HG02678 (cell line): ENCODE data around the gene CUEDC1.

Experiments
- ATAC-seq: cut with Tn5 transposase; IDR thresholded peaks from one replicate; pipeline ENCODE4 v1.9.1; 2021; ENCODE audit warnings: mild to moderate bottlenecking, moderate library complexity; ENCODE audit not compliant: unreplicated experiment

CUEDC1 gene

DNA sequence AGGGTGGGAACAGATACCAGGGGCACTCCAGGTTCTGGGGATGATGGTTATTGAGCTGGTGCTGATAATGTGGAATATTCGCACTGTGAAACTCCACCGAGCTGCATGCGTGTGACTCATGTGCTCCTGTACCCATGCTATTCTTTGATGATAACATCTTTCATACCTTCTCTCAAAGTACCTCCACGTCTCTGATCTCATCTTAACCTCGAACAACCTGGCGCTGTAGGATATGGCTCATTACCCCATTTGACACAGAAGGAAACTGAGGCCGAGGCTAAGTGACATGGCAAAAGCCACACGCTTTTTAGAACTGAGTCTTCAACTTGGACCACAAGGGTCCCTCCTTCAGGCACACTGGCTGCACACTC lies 75.1 kb downstream of the CUEDC1 start:
- ATAC-seq = no peak

DNA sequence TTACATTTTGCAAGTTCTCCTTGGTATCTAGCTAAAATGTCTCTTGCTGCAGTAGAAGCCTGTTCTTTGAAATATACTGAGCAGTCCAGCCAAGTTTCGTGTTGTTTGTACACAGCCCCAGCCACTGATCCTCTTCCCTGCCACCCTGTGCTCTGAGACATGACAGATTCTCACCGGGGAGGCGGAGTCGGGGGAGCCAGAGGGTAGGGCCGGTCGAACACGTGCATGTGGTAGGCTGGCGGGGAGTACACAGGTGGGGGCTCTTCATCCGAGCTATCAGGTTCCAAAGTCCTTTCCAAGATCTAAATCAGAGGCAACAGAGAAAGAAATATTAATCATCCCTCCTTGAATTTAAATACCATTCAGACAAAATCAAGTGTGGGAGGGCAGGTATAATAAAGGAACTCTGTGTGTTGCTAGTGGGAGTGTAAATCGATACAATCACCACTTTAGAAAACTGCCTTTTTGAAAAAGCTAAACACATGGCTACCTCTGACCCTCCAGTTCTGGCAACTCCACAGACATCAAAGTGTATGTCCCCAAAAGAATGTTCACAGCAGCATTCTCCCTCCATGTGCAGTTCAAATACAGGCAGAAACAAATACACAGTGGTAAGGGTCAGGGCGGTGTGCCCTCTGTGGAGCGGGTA lies 75.7 kb downstream of the CUEDC1 start:
- ATAC-seq = no peak

DNA sequence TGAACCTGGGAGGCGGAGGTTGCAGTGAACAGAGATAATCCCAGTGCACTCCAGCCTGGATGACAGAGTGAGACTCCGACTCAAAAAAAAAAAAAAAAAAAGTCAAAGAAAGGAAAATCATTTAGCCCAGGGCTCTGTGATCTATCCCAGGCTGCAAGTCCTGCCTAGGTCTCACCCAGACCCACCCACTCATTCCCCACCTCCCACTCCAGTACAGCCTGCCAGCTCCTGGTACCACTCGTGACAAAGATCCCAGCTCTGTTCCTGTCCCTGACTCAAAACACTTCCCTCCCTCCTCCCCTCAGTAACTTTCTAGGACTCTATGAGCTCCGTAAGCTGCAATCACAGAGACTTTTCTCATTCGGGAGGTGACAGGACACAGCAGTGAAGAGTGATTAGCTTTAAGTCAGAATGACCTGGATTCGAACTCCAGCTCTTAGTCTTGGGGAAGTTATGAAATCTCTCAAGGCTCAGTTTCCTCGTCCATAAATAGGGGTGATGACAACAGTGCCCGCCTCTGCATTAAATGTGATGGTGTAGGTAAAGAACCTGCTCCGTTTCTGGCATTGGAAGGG lies 77.3 kb downstream of the CUEDC1 start:
- ATAC-seq = no peak

- ATAC-seq = no peak
These were observed 78.4 kb downstream of the CUEDC1 start for GRCh38 chr17:57876866-57877237.

DNA sequence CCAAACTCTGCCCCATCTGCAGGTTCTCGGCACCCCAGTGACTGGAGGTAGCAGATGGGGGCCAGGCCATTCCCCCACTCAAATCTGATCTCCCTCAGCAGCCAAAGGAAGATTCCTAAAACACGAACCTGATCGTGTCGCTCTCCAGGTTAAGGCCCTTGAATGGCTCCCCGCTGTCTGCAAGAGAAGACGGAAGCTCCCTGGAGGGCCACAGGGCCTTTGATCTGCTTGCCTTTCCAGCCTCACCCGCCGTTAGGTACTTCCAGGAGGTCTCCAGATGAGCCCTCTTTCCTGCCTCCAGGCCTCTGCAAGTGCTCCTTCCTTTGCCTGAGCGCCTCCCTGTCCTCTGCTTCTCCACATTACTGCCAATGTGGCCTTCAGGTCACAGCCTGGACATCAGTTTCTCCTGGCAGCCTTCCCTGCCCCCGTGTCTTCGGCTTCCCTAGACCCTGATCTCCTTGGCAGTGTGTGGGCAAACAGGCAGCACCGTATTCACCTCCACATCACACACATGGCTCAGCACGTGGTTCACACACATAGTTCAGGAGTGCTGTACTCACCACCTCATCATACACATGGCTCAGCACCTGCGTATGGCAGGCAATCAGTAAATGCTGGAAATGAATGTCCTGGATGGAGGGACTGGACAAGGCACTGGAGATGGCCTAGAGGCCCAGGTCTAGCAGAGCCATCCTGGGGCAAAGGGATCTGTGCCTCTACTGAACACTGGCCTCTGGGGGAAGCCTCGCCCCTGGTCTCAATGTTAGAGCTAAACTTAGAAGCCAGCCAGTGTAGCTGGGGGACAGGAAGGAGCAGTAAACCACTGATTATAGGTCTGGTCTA lies 79.0 kb downstream of the CUEDC1 start:
- no peak for ATAC-seq

- ATAC-seq = no peak
These were observed 79.8 kb downstream of the CUEDC1 start for GRCh38 chr17:57875290-57876022.

- ATAC-seq = no peak
These were observed 80.5 kb downstream of the CUEDC1 start for GRCh38 chr17:57874434-57875289.

DNA sequence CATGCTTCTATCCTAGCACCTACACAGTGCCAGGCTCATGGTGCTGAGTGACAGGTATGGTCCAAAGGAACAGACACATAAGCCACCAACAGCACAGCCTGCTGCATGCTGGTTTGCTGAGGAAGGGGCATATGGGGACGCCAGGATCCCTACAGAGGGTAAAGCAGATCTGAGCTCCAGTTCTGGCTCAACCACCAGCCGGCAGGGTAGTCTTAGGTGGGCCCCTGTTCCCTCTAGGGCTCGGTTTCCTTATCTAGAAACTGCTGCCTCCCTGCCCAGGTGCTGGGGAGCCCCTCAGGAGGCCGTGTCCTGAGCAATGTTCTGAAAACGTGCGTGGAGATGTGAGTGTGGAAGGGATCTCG lies 81.2 kb downstream of the CUEDC1 start:
- no peak for ATAC-seq

- no peak for ATAC-seq
These were observed 81.8 kb downstream of the CUEDC1 start for GRCh38 chr17:57873261-57874057.

DNA sequence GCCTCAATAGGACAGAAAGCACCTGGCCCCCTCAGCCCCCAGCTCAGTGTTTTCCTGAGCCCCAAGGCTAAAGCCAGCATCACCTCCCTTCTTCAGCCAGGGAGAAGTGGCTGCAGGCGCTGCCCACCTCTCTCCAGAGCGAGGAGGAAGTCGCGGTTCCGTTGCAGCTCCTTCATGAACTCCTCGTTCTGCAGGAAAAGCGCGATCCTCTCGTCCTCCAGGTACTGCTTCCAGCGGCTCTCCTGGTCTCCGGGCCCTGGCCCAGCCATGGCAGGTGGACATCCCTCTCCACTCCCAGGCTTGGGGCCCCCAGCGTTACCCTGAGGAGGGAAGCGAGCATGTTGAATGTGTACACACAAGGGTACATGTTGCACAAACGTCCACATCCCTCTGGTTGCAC lies 82.7 kb downstream of the CUEDC1 start:
- no peak for ATAC-seq

DNA sequence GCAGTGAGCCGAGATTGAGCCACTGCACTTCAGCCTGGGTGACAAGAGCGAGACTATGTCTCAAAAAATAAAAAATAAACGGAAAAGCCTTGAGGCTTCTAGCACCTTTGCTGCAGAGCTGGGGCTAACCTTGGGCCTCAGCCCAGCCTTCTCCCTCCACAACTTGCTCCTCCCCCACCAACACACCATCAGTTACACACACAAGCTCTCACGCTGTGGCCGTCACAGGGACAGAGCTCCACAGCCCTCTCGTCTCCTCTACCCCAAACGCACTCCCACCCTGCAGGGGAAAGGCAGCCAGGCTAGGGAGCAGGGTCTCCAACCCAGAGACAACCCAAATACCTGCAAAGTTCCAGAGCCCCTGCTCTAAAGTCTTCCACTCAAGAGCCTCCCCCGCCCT lies 83.3 kb downstream of the CUEDC1 start:
- ATAC-seq = no peak

DNA sequence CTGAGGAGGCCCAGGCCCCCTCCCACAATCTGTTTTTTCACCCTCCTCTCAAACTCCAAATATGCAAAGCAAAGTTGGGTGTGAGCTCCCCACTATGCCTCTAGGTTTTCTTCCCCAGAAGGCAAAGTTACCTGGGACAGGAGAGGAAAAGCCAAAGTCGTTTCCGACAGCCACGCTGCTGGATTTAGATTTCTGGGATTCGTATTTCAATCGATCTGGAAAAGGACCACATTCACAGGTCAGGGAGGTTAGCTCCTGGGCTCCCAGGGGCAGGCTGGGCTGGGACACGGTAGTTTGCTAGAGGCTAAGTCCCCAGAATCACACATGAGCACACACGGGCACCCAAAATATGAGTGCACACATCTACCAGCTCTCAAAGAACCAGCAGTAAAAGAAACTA lies 84.1 kb downstream of the CUEDC1 start:
- no peak for ATAC-seq

DNA sequence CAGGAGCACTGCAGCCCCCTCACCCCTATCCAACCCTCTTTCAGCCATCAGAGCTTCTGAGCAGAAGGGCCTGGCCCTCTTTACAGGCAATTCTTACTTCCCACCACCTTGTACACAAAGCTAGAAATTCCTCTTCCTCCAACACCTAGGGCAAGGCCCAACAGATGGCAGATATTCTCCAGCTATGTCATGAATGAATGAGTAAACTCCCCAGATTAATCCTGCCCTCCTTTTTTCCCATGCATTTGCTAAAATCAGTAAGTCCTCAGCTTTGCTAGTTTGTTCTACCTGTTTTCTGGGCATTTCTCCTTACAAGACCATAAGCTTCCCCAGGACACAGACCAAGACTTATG lies 85.0 kb downstream of the CUEDC1 start:
- ATAC-seq = no peak

DNA sequence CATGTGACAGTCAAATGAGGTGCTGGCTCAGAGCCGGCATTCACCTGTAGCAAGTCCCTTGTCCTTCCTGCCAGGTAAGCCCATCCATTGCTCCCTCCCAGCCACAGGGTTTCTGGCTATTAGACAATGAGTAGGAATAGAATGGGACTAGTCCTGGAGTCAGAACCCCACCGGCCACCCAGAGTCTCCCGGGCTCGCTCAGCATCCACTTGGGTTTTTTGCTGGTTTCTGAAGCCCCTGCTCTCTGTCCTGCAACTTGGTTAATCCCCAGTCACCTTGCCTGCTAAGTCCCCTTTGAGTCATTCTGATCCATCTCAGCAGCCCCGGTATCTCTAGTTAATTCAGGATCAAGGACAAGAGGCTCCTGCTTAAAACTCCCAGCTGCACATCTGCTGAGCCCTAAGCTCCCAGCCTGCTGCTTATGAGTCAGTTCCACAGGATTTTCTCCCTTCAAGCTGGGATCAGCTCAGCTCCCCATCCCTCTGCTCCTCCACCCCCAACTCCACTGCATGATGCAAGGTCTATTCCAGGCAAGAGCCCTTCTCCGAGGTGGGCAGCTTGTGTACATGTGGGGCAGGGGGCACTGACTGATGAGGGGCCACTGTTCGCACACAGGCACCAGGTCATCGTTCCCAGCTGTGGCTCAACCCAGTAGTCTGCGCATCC lies 85.5 kb downstream of the CUEDC1 start:
- no peak for ATAC-seq

DNA sequence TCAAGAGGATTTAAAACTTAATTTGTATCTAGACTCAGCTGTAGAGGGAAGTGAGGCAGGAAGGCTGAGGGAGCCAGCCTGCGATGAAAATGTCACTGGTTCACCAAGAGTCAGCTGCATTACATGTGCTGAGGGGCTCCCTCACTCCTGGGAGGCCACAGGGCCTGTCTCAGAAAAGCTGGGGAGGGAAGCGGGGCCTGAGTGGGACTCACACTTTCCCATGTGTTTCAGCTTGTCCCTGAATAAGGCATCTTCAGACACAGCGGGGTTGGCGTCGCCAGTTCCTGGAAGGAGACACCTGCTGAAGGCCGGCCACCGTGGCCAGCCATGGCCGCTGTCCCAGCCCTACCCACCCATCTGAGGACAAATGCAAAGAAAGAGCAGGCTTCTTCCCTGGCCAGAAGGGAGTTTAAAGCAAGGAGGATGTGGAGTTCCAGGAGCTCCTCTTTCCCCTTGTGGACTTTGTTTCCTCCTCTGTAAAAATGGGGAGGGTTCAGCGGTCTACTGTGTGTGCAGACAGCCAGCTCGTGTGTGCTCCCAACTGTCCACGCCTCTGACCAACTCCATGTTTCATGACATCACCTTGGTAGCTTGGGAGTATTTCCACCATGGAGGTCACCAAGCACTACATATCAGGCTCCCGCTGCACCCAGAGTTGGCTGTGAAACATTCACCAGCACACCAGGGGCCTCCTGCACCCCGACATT lies 86.1 kb downstream of the CUEDC1 start:
- no peak for ATAC-seq

DNA sequence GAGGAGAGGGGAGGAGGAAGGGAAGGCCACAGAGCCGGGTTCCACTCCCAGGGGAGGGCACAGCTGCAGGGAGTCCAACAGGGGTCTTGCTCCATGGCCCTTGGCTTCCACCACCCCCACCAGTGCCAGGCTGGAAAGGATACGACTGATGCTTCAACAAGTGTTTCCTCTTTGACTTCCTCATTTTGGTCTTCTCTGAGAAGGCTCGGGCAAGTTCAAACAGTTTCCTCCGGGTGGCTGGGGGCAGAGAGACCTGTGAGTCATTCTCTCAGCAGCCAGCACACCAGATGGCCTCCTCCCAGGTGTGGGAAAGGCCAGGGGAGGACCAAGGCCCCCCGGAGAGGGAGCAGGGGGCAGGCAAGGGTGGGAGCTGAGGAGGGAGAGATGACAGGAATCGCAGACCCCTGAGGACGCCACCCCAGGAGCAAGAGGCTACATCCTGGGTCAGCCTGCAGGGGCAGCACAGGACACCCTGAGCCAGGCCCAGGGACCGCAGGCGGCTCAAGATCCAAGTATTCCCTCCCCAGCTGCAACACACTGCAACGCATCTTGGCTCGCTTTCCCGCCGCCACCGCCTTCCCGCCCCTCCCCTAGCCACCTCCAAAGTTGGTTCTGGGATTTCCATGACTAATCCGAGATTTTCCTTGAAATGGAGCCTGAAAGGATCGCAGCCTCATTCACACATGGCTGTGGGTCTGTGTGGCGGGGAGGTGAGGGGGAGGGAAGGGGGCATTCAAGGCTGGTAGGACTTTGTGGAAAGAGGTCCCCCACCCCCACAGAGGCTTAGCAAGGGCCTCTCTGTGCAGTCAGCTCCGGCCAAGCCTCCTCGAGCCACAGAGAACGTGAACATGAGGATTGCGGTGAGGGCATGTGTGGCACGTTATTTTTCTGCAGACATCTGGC lies 87.0 kb downstream of the CUEDC1 start:
- no peak for ATAC-seq

- no peak for ATAC-seq
These were observed 88.1 kb downstream of the CUEDC1 start for GRCh38 chr17:57867126-57867525.

DNA sequence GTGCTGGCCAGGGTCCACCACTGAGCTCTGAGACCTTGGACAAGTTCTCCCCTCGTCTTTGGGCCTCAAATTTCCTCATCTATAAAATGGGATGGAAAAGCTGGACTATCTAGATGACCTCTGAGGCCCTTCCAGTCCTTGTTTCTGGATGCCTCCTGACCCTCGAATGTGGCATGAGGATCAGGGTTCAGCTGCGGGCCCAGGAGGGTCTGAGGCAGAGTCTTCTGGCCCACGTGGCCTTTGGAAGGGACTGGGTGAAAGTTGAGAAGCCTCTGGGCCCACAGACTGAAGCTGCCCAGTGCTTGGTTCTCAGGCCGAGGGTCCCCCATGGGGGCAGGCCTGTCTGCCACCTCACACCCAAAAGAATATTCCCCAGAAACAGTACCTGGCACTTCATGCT lies 88.5 kb downstream of the CUEDC1 start:
- ATAC-seq = no peak
